Measurements from ENCODE around the gene ESRP2.

ESRP2 gene

GRCh38 chr16:68252383-68252782, 16.5 kb upstream of the ESRP2 start:
- TF ChIP-seq CTCF (conservative IDR thresholded peaks at IDR 0.05; ENCODE audit: low read depth, low read length) = no peak
- DNase-seq (ENCODE audit: low read depth) = no peak
- H3K4me3 ChIP-seq (ENCODE audit: low read depth, low read length) = no peak overlapping the region

- no peak overlapping the region for H3K4me3 ChIP-seq (ENCODE audit: low read depth, low read length)
- DNase-seq (ENCODE audit: low read depth) = no peak
- TF ChIP-seq CTCF (conservative IDR thresholded peaks at IDR 0.05; ENCODE audit: low read depth, low read length) = no peak
These were observed 15.9 kb upstream of the ESRP2 start for GRCh38 chr16:68251832-68252231.

GRCh38 chr16:68250951-68251350, 15.0 kb upstream of the ESRP2 start:
- DNase-seq (ENCODE audit: low read depth) = no peak
- no peak overlapping the region for H3K4me3 ChIP-seq (ENCODE audit: low read depth, low read length)
- no peak for TF ChIP-seq CTCF (conservative IDR thresholded peaks at IDR 0.05; ENCODE audit: low read depth, low read length)

- no peak for TF ChIP-seq CTCF (conservative IDR thresholded peaks at IDR 0.05; ENCODE audit: low read depth, low read length)
- no peak overlapping the region for H3K4me3 ChIP-seq (ENCODE audit: low read depth, low read length)
- DNase-seq (ENCODE audit: low read depth) = no peak
These were observed 13.4 kb upstream of the ESRP2 start for GRCh38 chr16:68249371-68249770.

- no peak overlapping the region for H3K4me3 ChIP-seq (ENCODE audit: low read depth, low read length)
- no peak for TF ChIP-seq CTCF (conservative IDR thresholded peaks at IDR 0.05; ENCODE audit: low read depth, low read length)
- DNase-seq (ENCODE audit: low read depth) = no peak
These were observed 12.0 kb upstream of the ESRP2 start for GRCh38 chr16:68247932-68248331.

GRCh38 chr16:68247400-68247799, 11.5 kb upstream of the ESRP2 start:
- TF ChIP-seq CTCF (conservative IDR thresholded peaks at IDR 0.05; ENCODE audit: low read depth, low read length) = no peak
- no peak overlapping the region for H3K4me3 ChIP-seq (ENCODE audit: low read depth, low read length)
- no peak for DNase-seq (ENCODE audit: low read depth)

- no peak overlapping the region for H3K4me3 ChIP-seq (ENCODE audit: low read depth, low read length)
- no peak for TF ChIP-seq CTCF (conservative IDR thresholded peaks at IDR 0.05; ENCODE audit: low read depth, low read length)
- no peak for DNase-seq (ENCODE audit: low read depth)
These were observed 10.7 kb upstream of the ESRP2 start for GRCh38 chr16:68246666-68247065.
